ENCODE measurements around the gene ALDOC. TPM values are rescaled to one million over a fixed set of nuclear protein-coding genes. Genes with fewer than 3 reads are reported as not detected.

ALDOC gene
- total RNA-seq, 2 experiments from 2014 or later = 85.6 to 85.8 TPM

GRCh38 chr17:28551421-28552175 is 25.1 kb downstream of the ALDOC start:
- peaks cover 47% of the 10 kb centered on the region for H3K4me1 Mint-ChIP-seq
- peak overlapping the region; percentile 42 for H3K27ac Mint-ChIP-seq
- DNase-seq = no peak
- no peaks in the 10 kb centered on the region for H3K9me3 Mint-ChIP-seq
- peaks cover 13% of the 10 kb centered on the region for H3K36me3 Mint-ChIP-seq
- peak overlapping the region; percentile 89 for H3K4me3 Mint-ChIP-seq
- H3K27me3 Mint-ChIP-seq = no peaks in the 10 kb centered on the region

- H3K9me3 Mint-ChIP-seq = no peaks in the 10 kb centered on the region
- H3K27ac Mint-ChIP-seq = peak overlapping the region; percentile 36
- H3K4me1 Mint-ChIP-seq = peaks cover 47% of the 10 kb centered on the region
- H3K27me3 Mint-ChIP-seq = no peaks in the 10 kb centered on the region
- peaks cover 12% of the 10 kb centered on the region for H3K36me3 Mint-ChIP-seq
- no peak for DNase-seq
- H3K4me3 Mint-ChIP-seq = peak overlapping the region; percentile 89
Observed at GRCh38 chr17:28550858-28551257, 25.8 kb downstream of the ALDOC start.

- peak; percentile 68 for DNase-seq
- no peaks in the 10 kb centered on the region for H3K9me3 Mint-ChIP-seq
- H3K4me1 Mint-ChIP-seq = peaks cover 47% of the 10 kb centered on the region
- peaks cover 12% of the 10 kb centered on the region for H3K36me3 Mint-ChIP-seq
- peak overlapping the region; percentile 85 for H3K27ac Mint-ChIP-seq
- no peaks in the 10 kb centered on the region for H3K27me3 Mint-ChIP-seq
- peak overlapping the region; percentile 50 for H3K4me3 Mint-ChIP-seq
Observed at GRCh38 chr17:28549236-28550132, 27.2 kb downstream of the ALDOC start.

GRCh38 chr17:28548417-28549130 is 28.1 kb downstream of the ALDOC start:
- Mint-ChIP-seq H3K4me3 (peak overlapping the region; percentile 22), H3K27me3 (no peaks in the 10 kb centered on the region), H3K4me1 (peaks cover 43% of the 10 kb centered on the region)

GRCh38 chr17:28547623-28548416 is 28.9 kb downstream of the ALDOC start:
- H3K27ac Mint-ChIP-seq = peak overlapping the region; percentile 80
- peak; percentile 75 for DNase-seq
- no peaks in the 10 kb centered on the region for H3K9me3 Mint-ChIP-seq
- peaks cover 5% of the 10 kb centered on the region for H3K36me3 Mint-ChIP-seq
- no peaks in the 10 kb centered on the region for H3K27me3 Mint-ChIP-seq
- H3K4me1 Mint-ChIP-seq = peaks cover 41% of the 10 kb centered on the region
- H3K4me3 Mint-ChIP-seq = peak overlapping the region; percentile 22

More at GRCh38 chr17:28548417-28549130, 28.1 kb downstream of the ALDOC start:
- Mint-ChIP-seq H3K27ac (peak overlapping the region; percentile 85), H3K9me3 (no peaks in the 10 kb centered on the region), H3K36me3 (peaks cover 6% of the 10 kb centered on the region)
- DNase-seq = no peak

GRCh38 chr17:28547096-28547622 is 29.5 kb downstream of the ALDOC start:
- Mint-ChIP-seq H3K9me3 (no peaks in the 10 kb centered on the region), H3K4me3 (no peak overlapping the region), H3K4me1 (peaks cover 39% of the 10 kb centered on the region), H3K27me3 (no peaks in the 10 kb centered on the region), H3K36me3 (peaks cover 5% of the 10 kb centered on the region), H3K27ac (peak overlapping the region; percentile 80)
- no peak for DNase-seq

- no peak for DNase-seq
- Mint-ChIP-seq H3K4me3 (no peak overlapping the region), H3K9me3 (no peaks in the 10 kb centered on the region), H3K27me3 (no peaks in the 10 kb centered on the region), H3K27ac (no peak overlapping the region), H3K36me3 (peaks cover 5% of the 10 kb centered on the region), H3K4me1 (peaks cover 32% of the 10 kb centered on the region)
Observed at GRCh38 chr17:28545787-28546415, 30.8 kb downstream of the ALDOC start.

GRCh38 chr17:28545141-28545503 is 31.6 kb downstream of the ALDOC start:
- H3K4me3 Mint-ChIP-seq = no peak overlapping the region
- no peak overlapping the region for H3K27ac Mint-ChIP-seq
- H3K9me3 Mint-ChIP-seq = no peaks in the 10 kb centered on the region
- no peak for DNase-seq
- peaks cover 25% of the 10 kb centered on the region for H3K4me1 Mint-ChIP-seq
- peaks cover 5% of the 10 kb centered on the region for H3K36me3 Mint-ChIP-seq
- H3K27me3 Mint-ChIP-seq = no peaks in the 10 kb centered on the region

GRCh38 chr17:28544402-28545140 is 32.1 kb downstream of the ALDOC start:
- Mint-ChIP-seq H3K4me1 (peaks cover 19% of the 10 kb centered on the region), H3K9me3 (no peaks in the 10 kb centered on the region), H3K27me3 (no peaks in the 10 kb centered on the region)

GRCh38 chr17:28541439-28541838 is 35.3 kb downstream of the ALDOC start:
- H3K9me3 Mint-ChIP-seq = no peaks in the 10 kb centered on the region
- no peak overlapping the region for H3K27ac Mint-ChIP-seq
- no peak overlapping the region for H3K4me3 Mint-ChIP-seq
- peaks cover 1% of the 10 kb centered on the region for H3K36me3 Mint-ChIP-seq
- H3K27me3 Mint-ChIP-seq = no peaks in the 10 kb centered on the region
- no peaks in the 10 kb centered on the region for H3K4me1 Mint-ChIP-seq
- no peak for DNase-seq

More at GRCh38 chr17:28544402-28545140, 32.1 kb downstream of the ALDOC start:
- H3K4me3 Mint-ChIP-seq = no peak overlapping the region
- no peak overlapping the region for H3K27ac Mint-ChIP-seq
- peaks cover 5% of the 10 kb centered on the region for H3K36me3 Mint-ChIP-seq
- DNase-seq = no peak

GRCh38 chr17:28540231-28540630 is 36.5 kb downstream of the ALDOC start:
- DNase-seq = no peak
- no peak overlapping the region for H3K27ac Mint-ChIP-seq
- no peak overlapping the region for H3K4me3 Mint-ChIP-seq
- no peaks in the 10 kb centered on the region for H3K4me1 Mint-ChIP-seq
- no peaks in the 10 kb centered on the region for H3K9me3 Mint-ChIP-seq
- no peaks in the 10 kb centered on the region for H3K36me3 Mint-ChIP-seq
- H3K27me3 Mint-ChIP-seq = no peaks in the 10 kb centered on the region

GRCh38 chr17:28538296-28538895 is 38.3 kb downstream of the ALDOC start:
- no peaks in the 10 kb centered on the region for H3K4me1 Mint-ChIP-seq
- DNase-seq = no peak
- no peak overlapping the region for H3K27ac Mint-ChIP-seq
- no peaks in the 10 kb centered on the region for H3K27me3 Mint-ChIP-seq
- H3K4me3 Mint-ChIP-seq = no peak overlapping the region
- no peaks in the 10 kb centered on the region for H3K9me3 Mint-ChIP-seq
- H3K36me3 Mint-ChIP-seq = no peaks in the 10 kb centered on the region

- H3K9me3 Mint-ChIP-seq = no peaks in the 10 kb centered on the region
- no peak for DNase-seq
- no peaks in the 10 kb centered on the region for H3K36me3 Mint-ChIP-seq
- no peaks in the 10 kb centered on the region for H3K27me3 Mint-ChIP-seq
- H3K4me1 Mint-ChIP-seq = no peaks in the 10 kb centered on the region
- H3K27ac Mint-ChIP-seq = no peak overlapping the region
- no peak overlapping the region for H3K4me3 Mint-ChIP-seq
Observed at GRCh38 chr17:28537219-28537610, 39.5 kb downstream of the ALDOC start.
